22Rv1 (cell line): ENCODE data around the gene IL11.

Experiments used
- CTCF ChIP-seq: fragments of 450-650 bp; IDR thresholded peaks from 2 replicates; pipeline ENCODE4 v1.5.1; 2017; ENCODE audit warnings: mild to moderate bottlenecking
- ZFX ChIP-seq: fragments of 450-650 bp; IDR thresholded peaks from 2 replicates; pipeline ENCODE4 v1.6.1; 2017; ENCODE audit warnings: antibody characterized with exemption, borderline replicate concordance

- TF ChIP-seq CTCF = no peak
- no peak for TF ChIP-seq ZFX
These were observed 22.8 kb upstream of the IL11 start for GRCh38 chr19:55392820-55393761.
